CD4-positive, alpha-beta T cell treated with Interleukin-17A for 1 hour (primary cell): Measurements from ENCODE around the gene DTNA.
"Not testable (repeated sequence)": the region's sequence is repeated elsewhere in the genome, so short reads cannot be mapped to it uniquely, and the experiment has no call there.

Experiments used
- DNase-seq: peaks from one replicate; pipeline ENCODE4 v3.0.0-alpha.2; 2020

Gene DTNA

GRCh38 chr18:34864836-34865497 is 154.9 kb downstream of the DTNA start:
- no peak for DNase-seq

- no peak for DNase-seq
Measured at GRCh38 chr18:34866310-34866709, 156.2 kb downstream of the DTNA start.

GRCh38 chr18:34866739-34867138 is 156.6 kb downstream of the DTNA start:
- DNase-seq, result no peak

- DNase-seq, result no peak
Measured at GRCh38 chr18:34867520-34867919, 157.4 kb downstream of the DTNA start.

GRCh38 chr18:34870555-34871310 is 160.6 kb downstream of the DTNA start:
- no peak for DNase-seq

GRCh38 chr18:34871435-34871834 is 161.3 kb downstream of the DTNA start:
- no peak for DNase-seq

- DNase-seq, result no peak
Measured at GRCh38 chr18:34872066-34872465, 162.0 kb downstream of the DTNA start.

- no peak for DNase-seq
Measured at GRCh38 chr18:34873986-34874580, 164.0 kb downstream of the DTNA start.

- no peak for DNase-seq
Measured at GRCh38 chr18:34875150-34875549, 165.1 kb downstream of the DTNA start.

- no peak for DNase-seq
Measured at GRCh38 chr18:34880403-34880802, 170.3 kb downstream of the DTNA start.

GRCh38 chr18:34880882-34881834 is 171.1 kb downstream of the DTNA start:
- DNase-seq, result no peak

GRCh38 chr18:34884436-34884835 is 174.3 kb downstream of the DTNA start:
- no peak for DNase-seq

- DNase-seq, result no peak
Measured at GRCh38 chr18:34886177-34886576, 176.1 kb downstream of the DTNA start.

GRCh38 chr18:34887881-34888580 is 177.9 kb downstream of the DTNA start:
- DNase-seq, result no peak

GRCh38 chr18:34890486-34891085 is 180.5 kb downstream of the DTNA start:
- DNase-seq, result no peak

GRCh38 chr18:34892379-34892778 is 182.3 kb downstream of the DTNA start:
- DNase-seq, result no peak

- no peak for DNase-seq
Measured at GRCh38 chr18:34893239-34893638, 183.1 kb downstream of the DTNA start.

- DNase-seq, result no peak
Measured at GRCh38 chr18:34901299-34901698, 191.2 kb downstream of the DTNA start.

- no peak for DNase-seq
Measured at GRCh38 chr18:34904994-34905393, 194.9 kb downstream of the DTNA start.

- not testable (repeated sequence) for DNase-seq
Measured at GRCh38 chr18:34906985-34907384, 196.9 kb downstream of the DTNA start.

GRCh38 chr18:34909637-34910364 is 199.7 kb downstream of the DTNA start:
- no peak for DNase-seq
